ENCODE data around the gene BRICD5. TPM values are rescaled to one million over a fixed set of nuclear protein-coding genes. Genes with fewer than 3 reads are reported as not detected.

The BRICD5 gene
- total RNA-seq, 1 donor from 2014 or later, result 1.1 TPM

- no peak for DNase-seq (ENCODE audit: low read depth, low spot score)
Measured at GRCh38 chr16:2237493-2238149, 27.0 kb upstream of the BRICD5 start.

DNA sequence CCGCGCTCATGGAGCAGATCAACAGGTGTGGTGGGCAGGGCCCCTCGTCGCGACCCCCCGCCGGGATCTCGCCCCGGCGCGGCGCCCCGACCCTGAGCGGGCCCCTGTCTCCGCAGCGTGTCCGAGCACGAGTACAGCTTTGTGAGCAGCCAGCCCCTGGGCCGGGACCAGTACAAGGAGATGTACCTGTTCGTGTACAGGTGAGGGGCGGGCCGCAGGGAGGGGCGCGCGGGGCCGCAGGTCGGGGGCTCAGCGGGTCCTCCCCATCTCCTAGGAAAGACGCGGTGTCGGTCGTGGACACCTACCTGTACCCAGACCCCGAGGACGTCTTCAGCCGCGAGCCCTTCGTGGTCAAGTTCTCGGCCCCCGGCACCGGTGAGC is 26.4 kb upstream of the BRICD5 start:
- no peak for DNase-seq (ENCODE audit: low read depth, low spot score)

- no peak for DNase-seq (ENCODE audit: low read depth, low spot score)
Measured at GRCh38 chr16:2236337-2237101, 25.9 kb upstream of the BRICD5 start, which contains the start of gene DNASE1L2. DNASE1L2 (plus strand) TSS chr16:2236444; CDS start chr16:2236817, 373 bp downstream.

- DNase-seq (ENCODE audit: low read depth, low spot score), result no peak
Measured at GRCh38 chr16:2235695-2236336, 25.2 kb upstream of the BRICD5 start.

GRCh38 chr16:2235234-2235651 is 24.6 kb upstream of the BRICD5 start:
- no peak for DNase-seq (ENCODE audit: low read depth, low spot score)

- DNase-seq (ENCODE audit: low read depth, low spot score), result no peak
Measured at GRCh38 chr16:2234813-2235170, 24.1 kb upstream of the BRICD5 start.

DNA sequence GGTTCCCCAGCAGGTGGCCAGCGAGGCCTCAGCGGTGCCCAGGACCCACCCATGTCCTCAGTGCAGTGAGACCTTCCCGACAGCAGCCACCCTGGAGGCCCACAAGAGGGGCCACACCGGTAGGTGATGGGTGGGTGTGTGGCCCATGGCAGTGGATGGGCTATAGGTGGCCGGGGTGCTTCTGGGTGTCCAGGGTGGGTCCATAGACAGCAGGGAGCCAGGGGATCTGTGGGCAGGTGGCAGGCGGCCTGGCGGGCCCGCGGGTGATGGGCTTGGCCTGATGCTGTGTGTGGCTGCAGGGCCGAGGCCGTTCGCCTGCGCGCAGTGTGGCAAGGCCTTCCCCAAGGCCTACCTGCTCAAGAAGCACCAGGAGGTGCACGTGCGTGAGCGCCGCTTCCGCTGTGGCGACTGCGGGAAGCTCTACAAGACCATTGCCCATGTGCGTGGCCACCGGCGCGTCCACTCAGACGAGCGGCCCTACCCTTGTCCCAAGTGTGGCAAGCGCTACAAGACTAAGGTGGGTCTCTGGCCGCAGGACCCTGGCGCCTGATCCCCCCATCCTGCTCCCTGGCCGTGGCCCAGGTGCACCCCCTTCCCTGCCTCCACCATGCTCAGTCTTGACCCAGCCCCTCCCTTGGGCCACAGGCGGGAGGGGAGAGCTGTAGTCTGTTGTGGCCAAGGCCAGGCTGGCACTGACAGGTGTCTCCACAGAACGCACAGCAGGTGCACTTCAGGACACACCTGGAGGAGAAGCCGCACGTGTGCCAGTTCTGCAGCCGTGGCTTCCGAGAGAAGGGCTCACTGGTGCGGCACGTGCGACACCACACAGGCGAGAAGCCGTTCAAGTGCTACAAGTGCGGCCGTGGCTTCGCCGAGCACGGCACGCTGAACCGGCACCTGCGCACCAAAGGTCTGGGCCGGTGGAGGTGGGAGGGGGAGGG is 23.5 kb upstream of the BRICD5 start:
- no peak for DNase-seq (ENCODE audit: low read depth, low spot score)

GRCh38 chr16:2233046-2233775 is 22.5 kb upstream of the BRICD5 start:
- DNase-seq (ENCODE audit: low read depth, low spot score), result no peak

GRCh38 chr16:2232094-2232990 is 21.7 kb upstream of the BRICD5 start:
- no peak for DNase-seq (ENCODE audit: low read depth, low spot score)

GRCh38 chr16:2231016-2231931 is 20.6 kb upstream of the BRICD5 start:
- DNase-seq (ENCODE audit: low read depth, low spot score), result no peak

- DNase-seq (ENCODE audit: low read depth, low spot score), result no peak
Measured at GRCh38 chr16:2230376-2230775, 19.7 kb upstream of the BRICD5 start.

- DNase-seq (ENCODE audit: low read depth, low spot score), result no peak
Measured at GRCh38 chr16:2229632-2230250, 19.1 kb upstream of the BRICD5 start.

DNA sequence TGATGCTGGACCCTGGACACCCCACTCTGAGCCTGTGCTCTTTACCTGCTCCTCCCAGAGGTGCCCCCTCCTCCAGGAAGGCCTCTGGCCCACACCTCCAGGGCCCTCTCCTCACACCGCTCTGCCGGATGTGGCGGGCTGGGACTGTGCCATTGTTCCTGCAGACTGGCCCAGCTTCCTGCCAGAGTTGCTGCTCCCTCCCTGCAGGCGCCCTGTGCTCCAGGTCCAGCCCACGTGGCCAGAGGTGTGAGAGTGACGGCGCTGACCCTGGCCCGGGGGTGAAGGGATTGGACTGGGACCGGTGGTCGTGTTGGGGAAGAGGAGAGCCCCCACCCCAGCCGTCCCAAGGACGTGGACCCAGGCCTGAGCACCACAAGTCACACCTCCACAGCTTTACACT is 18.4 kb upstream of the BRICD5 start:
- DNase-seq (ENCODE audit: low read depth, low spot score), result no peak

DNA sequence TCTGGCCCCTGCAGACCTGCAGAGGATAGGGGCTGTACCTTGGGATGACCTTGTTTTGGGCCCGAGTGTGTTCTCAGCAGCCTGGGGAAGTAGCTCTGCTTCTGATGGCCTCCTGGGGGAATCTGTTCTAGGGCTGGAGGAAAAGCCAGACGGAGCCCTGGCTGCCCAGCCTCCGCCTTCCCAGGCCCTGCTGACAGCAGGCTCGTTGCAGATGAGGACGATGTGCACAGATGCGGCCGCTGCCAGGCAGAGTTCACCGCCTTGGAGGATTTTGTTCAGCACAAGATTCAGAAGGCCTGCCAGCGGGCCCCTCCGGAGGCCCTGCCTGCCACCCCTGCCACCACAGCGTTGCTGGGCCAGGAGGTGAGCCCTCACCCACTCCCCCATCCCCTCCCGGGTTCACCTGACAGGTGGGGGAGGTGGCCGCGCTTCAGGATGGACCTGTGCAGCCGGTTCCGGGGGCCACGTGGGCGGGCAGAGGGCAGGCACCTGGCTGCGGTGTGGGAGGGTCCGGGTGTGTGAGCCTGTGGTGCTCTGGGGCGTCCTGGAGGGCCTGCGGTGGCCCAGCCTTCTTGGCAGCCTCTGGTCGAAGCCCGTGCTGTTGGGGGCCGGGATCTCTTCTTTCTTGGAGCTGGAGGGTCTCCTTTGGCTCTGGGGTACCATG is 17.6 kb upstream of the BRICD5 start:
- DNase-seq (ENCODE audit: low read depth, low spot score), result no peak

DNA sequence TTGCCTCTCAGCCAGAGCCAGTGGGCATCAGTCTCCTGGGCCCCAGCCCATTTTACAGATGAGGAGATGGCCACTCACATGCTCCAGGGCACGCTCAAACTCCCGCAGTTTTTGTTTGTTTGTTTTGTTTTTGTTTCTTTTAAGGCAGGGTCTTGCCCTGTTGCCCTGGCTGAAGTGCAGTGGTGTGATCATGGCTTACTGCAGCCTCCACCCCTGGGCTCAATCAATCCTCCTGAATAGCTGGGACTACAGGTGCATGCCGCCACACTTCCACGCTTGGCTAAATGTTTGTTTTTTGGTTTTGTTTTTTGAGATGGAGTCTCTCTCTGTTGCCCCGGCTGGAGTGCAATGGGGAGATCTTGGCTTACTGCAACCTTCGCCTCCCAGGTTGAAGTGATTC is 16.3 kb upstream of the BRICD5 start:
- no peak for DNase-seq (ENCODE audit: low read depth, low spot score)

- no peak for DNase-seq (ENCODE audit: low read depth, low spot score)
Measured at GRCh38 chr16:2226245-2226793, 15.7 kb upstream of the BRICD5 start.

GRCh38 chr16:2223942-2224486 is 13.4 kb upstream of the BRICD5 start:
- DNase-seq (ENCODE audit: low read depth, low spot score), result no peak

All from pulmonary artery endothelial cell (primary cell).